GM19351 (cell line): ENCODE data around the gene DPP4.
"Not testable (repeated sequence)": the region's sequence is repeated elsewhere in the genome, so short reads cannot be mapped to it uniquely, and the experiment has no call there.

Experiments
- ATAC-seq: cut with Tn5 transposase; IDR thresholded peaks from one replicate; pipeline ENCODE4 v1.9.1; 2021; ENCODE audit warnings: mild to moderate bottlenecking, moderate library complexity; ENCODE audit not compliant: unreplicated experiment

Gene DPP4

GRCh38 chr2:161965994-161966393, 108.0 kb downstream of the DPP4 start:
- ATAC-seq, result no peak

- no peak for ATAC-seq
Observed at GRCh38 chr2:161964160-161964559, 109.9 kb downstream of the DPP4 start.

GRCh38 chr2:161962160-161962559, 111.9 kb downstream of the DPP4 start:
- no peak for ATAC-seq

DNA sequence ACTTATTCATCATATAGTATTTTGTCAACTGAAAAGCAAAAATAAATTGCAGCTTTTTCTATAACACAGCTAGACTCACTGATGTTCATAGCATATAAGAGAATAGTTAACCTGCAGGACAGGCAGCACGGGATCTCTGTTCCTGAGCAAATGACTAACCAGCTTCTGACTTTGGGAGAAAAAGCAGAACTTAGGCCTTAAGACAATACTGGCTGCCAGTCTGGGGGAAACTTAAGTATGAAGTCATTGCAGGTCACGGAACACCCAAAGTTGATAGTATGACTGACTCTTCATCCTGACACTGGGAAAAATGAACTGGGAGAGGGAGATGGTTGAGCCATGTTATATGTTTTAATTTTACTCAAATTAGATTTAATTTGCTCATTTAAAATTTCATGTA, 113.0 kb downstream of the DPP4 start:
- ATAC-seq, result no peak

GRCh38 chr2:161956738-161957137, 117.3 kb downstream of the DPP4 start:
- no peak for ATAC-seq

DNA sequence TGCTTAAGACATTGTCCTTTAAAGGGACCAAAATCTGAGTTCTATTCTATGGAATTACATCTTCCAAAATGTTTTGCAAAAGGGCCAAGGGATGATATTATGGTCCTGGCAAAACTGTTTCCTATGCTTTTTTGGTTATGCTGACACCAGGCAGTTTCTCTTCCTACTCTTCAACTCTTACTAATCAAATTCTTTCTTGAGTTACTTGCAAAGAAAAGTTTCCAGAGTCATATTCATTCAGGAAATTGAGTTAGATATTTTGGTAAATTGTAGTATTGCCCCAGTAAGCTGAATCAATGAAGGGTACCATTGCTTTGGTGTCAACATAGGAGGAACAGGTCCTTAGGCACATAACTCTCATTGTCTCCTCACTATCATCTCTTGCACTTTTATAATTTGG, 118.8 kb downstream of the DPP4 start:
- ATAC-seq, result no peak

- ATAC-seq, result no peak
Observed at GRCh38 chr2:161954103-161954502, 119.9 kb downstream of the DPP4 start.

DNA sequence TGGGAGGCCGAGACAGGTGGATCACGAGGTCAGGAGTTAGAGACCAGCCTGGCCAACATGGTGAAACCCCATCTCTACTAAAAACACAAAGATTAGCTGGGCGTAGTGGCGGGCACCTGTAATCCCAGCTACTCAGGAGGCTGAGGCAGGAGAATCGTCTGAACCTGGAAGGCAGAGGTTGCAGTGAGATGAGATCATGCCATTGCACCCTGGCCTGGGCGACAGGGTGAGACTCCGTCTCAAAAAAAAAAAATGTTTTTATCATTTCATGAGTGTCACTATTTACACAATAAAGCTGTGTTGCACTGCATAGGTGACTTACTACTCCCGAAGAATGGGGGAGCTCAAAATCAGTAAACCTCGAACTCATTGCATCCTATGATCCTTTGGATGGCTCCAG, 120.6 kb downstream of the DPP4 start:
- not testable (repeated sequence) for ATAC-seq

DNA sequence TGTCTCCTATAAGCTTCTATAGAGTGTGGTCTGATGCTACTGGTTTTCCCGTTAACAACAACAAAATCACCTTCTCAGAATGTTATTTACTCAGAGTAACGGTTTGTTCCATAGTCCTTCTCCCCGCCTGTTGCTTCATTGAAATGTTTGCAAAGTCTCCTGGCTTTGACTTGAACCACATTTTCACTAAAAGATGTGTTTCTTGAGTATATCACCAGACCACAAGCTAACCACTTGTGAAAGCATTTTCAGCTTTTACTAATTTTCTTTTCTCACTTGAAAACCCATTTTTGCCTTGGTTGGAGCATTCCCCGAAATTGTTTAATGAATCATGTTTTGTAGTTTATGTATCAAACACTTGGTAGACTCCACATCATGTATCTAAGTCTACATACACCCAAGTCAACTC, 121.2 kb downstream of the DPP4 start:
- ATAC-seq, result no peak

- ATAC-seq, result no peak
Observed at GRCh38 chr2:161947836-161948235, 126.2 kb downstream of the DPP4 start.

GRCh38 chr2:161947406-161947805, 126.6 kb downstream of the DPP4 start:
- no peak for ATAC-seq

GRCh38 chr2:161946489-161947107, 127.4 kb downstream of the DPP4 start:
- peak; percentile 40 for ATAC-seq

GRCh38 chr2:161943011-161943410, 131.0 kb downstream of the DPP4 start:
- ATAC-seq, result no peak
